ENCODE data around the gene CAMKMT.

DNA sequence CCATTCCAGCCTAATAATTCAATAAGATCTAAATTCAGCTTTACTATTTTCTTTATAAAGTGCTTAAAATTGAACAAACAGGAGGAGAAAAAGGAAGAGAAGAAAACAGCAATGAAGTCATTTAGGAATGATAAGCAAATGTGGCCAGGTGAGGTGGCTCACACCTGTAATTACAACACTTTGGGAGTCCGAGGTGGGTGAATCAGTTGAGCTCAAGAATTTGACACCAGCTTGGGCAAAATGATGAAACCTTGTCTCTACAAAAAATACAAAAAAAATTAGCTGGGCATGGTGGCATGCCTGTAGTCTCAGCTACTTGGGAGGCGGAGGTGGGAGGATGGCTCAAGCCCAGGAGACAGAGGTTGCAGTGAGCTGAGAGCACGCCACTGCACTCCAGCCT, 129.0 kb downstream of the CAMKMT start:
- TF ChIP-seq, protein P1, sequence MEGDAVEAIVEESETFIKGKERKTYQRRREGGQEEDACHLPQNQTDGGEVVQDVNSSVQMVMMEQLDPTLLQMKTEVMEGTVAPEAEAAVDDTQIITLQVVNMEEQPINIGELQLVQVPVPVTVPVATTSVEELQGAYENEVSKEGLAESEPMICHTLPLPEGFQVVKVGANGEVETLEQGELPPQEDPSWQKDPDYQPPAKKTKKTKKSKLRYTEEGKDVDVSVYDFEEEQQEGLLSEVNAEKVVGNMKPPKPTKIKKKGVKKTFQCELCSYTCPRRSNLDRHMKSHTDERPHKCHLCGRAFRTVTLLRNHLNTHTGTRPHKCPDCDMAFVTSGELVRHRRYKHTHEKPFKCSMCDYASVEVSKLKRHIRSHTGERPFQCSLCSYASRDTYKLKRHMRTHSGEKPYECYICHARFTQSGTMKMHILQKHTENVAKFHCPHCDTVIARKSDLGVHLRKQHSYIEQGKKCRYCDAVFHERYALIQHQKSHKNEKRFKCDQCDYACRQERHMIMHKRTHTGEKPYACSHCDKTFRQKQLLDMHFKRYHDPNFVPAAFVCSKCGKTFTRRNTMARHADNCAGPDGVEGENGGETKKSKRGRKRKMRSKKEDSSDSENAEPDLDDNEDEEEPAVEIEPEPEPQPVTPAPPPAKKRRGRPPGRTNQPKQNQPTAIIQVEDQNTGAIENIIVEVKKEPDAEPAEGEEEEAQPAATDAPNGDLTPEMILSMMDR (conservative IDR thresholded peaks at IDR 0.05; ENCODE audit: low read depth in 2 of 2): no peak
- no peak for TF ChIP-seq EZH2 (IDR thresholded peaks at IDR 0.05; ENCODE audit: low read depth, unreplicated experiment)
- TF ChIP-seq POLR2AphosphoS5 (IDR thresholded peaks at IDR 0.05; ENCODE audit: low read depth): no peak

Data from GM23338 (cell line).